ENCODE data around the gene TAOK3. TPM values are rescaled to one million over a fixed set of nuclear protein-coding genes. Genes with fewer than 3 reads are reported as not detected.

The TAOK3 gene
- total and polyA plus RNA-seq, 2 of the 8 experiments (the other 6 are each of a cell fraction or from before 2014, with no cell fraction given): 5.2 to 9.3 TPM

DNA sequence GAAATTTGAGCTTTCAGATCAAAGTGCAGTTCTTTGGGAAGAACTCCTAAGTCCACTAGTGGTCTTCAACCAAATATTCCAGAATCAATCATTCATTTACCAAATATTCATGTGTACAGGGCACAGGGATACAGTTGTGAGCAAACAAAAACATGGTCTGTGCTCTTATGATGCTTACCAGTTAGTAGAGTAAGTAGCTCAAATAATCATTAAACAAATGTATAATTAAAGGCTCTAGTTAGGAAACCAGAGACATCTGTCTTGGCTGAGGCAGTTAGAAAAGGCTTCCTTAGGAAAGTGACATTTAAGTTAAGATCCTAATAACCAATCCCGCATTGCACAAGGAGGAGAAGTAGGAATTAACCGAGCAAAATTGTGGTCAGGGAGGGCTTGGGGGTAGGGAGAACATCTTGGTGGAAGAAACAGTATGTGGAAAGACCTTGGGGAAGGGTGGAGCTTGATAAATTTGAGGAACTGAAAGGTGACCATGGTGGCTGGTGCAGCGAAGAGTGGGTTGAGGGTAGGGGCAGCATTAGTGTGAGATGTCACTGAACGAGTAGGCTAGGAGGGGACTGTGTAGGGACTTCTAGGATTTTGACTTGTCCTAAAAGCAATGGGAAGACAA lies 196.8 kb downstream of the TAOK3 start (continued):
- no peak for TF ChIP-seq CHD7 (IDR thresholded peaks at IDR 0.05; ENCODE audit: insufficient replicate concordance, low read length)
